Measurements from ENCODE around the gene SPIRE2. TPM values are rescaled to one million over a fixed set of nuclear protein-coding genes. Genes with fewer than 3 reads are reported as not detected.
A peak's percentile ranks its signal among the peaks of the same experiment; 100 is the strongest.

SPIRE2 gene
- total RNA-seq, 1 donor from 2014 or later = 1.2 TPM

GRCh38 chr16:89855986-89856385 is 27.7 kb downstream of the SPIRE2 start:
- intact Hi-C loops (cut with micrococcal nuclease) = no loop called here
- H3K36me3 ChIP-seq = no peaks in the 10 kb centered on the region
- no peak overlapping the region for H3K27ac ChIP-seq (replicated peaks)
- H3K4me3 ChIP-seq = no peak overlapping the region
- no peaks in the 10 kb centered on the region for H3K4me1 ChIP-seq
- no peak for TF ChIP-seq CTCF (IDR thresholded peaks at IDR 0.05; ENCODE audit: borderline replicate concordance)
- no peaks in the 10 kb centered on the region for H3K27me3 ChIP-seq (ENCODE audit: low read depth)
- no peak for DNase-seq
- no peaks in the 10 kb centered on the region for H3K9me3 ChIP-seq (replicated peaks)

- intact Hi-C loops (cut with micrococcal nuclease) = no loop called here
- peaks cover 14% of the 10 kb centered on the region for H3K4me1 ChIP-seq
Observed at GRCh38 chr16:89858973-89859614, 30.8 kb downstream of the SPIRE2 start.

GRCh38 chr16:89859615-89860007 is 31.3 kb downstream of the SPIRE2 start:
- H3K27me3 ChIP-seq (ENCODE audit: low read depth) = no peaks in the 10 kb centered on the region
- no peaks in the 10 kb centered on the region for H3K9me3 ChIP-seq (replicated peaks)
- no peak overlapping the region for H3K27ac ChIP-seq (replicated peaks)
- no peaks in the 10 kb centered on the region for H3K36me3 ChIP-seq
- intact Hi-C loops (cut with micrococcal nuclease) = no loop called here
- no peak for TF ChIP-seq CTCF (IDR thresholded peaks at IDR 0.05; ENCODE audit: borderline replicate concordance)
- no peak for DNase-seq
- no peak overlapping the region for H3K4me3 ChIP-seq
- H3K4me1 ChIP-seq = peaks cover 19% of the 10 kb centered on the region

More at GRCh38 chr16:89858973-89859614, 30.8 kb downstream of the SPIRE2 start:
- H3K36me3 ChIP-seq = no peaks in the 10 kb centered on the region
- TF ChIP-seq CTCF (IDR thresholded peaks at IDR 0.05; ENCODE audit: borderline replicate concordance) = no peak
- H3K27me3 ChIP-seq (ENCODE audit: low read depth) = no peaks in the 10 kb centered on the region
- no peaks in the 10 kb centered on the region for H3K9me3 ChIP-seq (replicated peaks)
- DNase-seq = no peak
- H3K27ac ChIP-seq (replicated peaks) = no peak overlapping the region
- no peak overlapping the region for H3K4me3 ChIP-seq

- DNase-seq = peak; percentile 50
- Histone ChIP-seq H3K27ac (replicated peaks) (no peak overlapping the region), H3K27me3 (ENCODE audit: low read depth) (no peaks in the 10 kb centered on the region), H3K9me3 (replicated peaks) (no peaks in the 10 kb centered on the region), H3K36me3 (no peaks in the 10 kb centered on the region), H3K4me1 (peaks cover 24% of the 10 kb centered on the region), H3K4me3 (no peak overlapping the region)
- intact Hi-C loops (cut with micrococcal nuclease) = no loop called here
- peak; percentile 99 for TF ChIP-seq CTCF (IDR thresholded peaks at IDR 0.05; ENCODE audit: borderline replicate concordance)
Observed at GRCh38 chr16:89860747-89861304, 32.6 kb downstream of the SPIRE2 start.

- intact Hi-C loops (cut with micrococcal nuclease) = no loop called here
- H3K36me3 ChIP-seq = no peaks in the 10 kb centered on the region
- no peak overlapping the region for H3K27ac ChIP-seq (replicated peaks)
- H3K4me1 ChIP-seq = peaks cover 24% of the 10 kb centered on the region
- DNase-seq = no peak
- no peaks in the 10 kb centered on the region for H3K9me3 ChIP-seq (replicated peaks)
- H3K27me3 ChIP-seq (ENCODE audit: low read depth) = no peaks in the 10 kb centered on the region
- no peak for TF ChIP-seq CTCF (IDR thresholded peaks at IDR 0.05; ENCODE audit: borderline replicate concordance)
- no peak overlapping the region for H3K4me3 ChIP-seq
Observed at GRCh38 chr16:89861648-89862047, 33.4 kb downstream of the SPIRE2 start.
